Measurements from ENCODE around the gene POC1B. TPM values are rescaled to one million over a fixed set of nuclear protein-coding genes. Genes with fewer than 3 reads are reported as not detected.

Gene POC1B
- total RNA-seq, 1 experiment from 2014 or later: 30.8 TPM

DNA sequence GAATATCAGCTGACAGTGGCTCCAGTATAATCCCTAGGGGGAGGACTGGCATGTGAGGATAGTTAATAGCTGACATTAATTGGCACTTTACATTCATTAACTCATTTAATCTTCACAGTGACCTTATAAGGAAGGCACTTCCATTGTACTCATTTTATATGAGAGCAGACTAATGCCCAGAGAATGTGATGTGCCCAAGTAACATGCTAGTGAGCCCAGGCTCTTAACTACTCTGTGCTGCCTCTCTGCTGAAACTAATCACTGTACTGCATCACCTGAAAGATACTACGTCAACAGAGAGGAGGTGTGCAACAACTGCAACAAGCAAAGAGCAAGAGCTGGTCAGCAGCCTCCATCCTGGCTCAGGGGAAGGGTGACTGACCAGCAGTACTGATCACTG lies 41.4 kb downstream of the POC1B start:
- CTCF ChIA-PET: no interaction called here
- Histone ChIP-seq H3K27ac (ENCODE audit: low read depth, low read length, poor library complexity, severe bottlenecking) (no peak overlapping the region), H3K4me3 (ENCODE audit: low read depth, low read length, poor library complexity, severe bottlenecking) (no peak overlapping the region), H3K9me3 (ENCODE audit: low read depth, low read length, poor library complexity, severe bottlenecking) (no peaks in the 10 kb centered on the region), H3K36me3 (ENCODE audit: insufficient read depth, low read length, poor library complexity, severe bottlenecking) (no peaks in the 10 kb centered on the region), H3K27me3 (replicated peaks; ENCODE audit: insufficient read depth, low read depth, low read length, poor library complexity) (no peaks in the 10 kb centered on the region), H3K4me1 (ENCODE audit: insufficient read depth, low read length, poor library complexity, severe bottlenecking) (peaks cover 9% of the 10 kb centered on the region)
- POLR2A ChIA-PET (ENCODE audit: low non-redundant PET): no interaction called here
- TF ChIP-seq EZH2 (IDR thresholded peaks at IDR 0.05; ENCODE audit: borderline replicate concordance, low read depth, low read length, poor library complexity, severe bottlenecking): no peak
- TF ChIP-seq, protein P1, sequence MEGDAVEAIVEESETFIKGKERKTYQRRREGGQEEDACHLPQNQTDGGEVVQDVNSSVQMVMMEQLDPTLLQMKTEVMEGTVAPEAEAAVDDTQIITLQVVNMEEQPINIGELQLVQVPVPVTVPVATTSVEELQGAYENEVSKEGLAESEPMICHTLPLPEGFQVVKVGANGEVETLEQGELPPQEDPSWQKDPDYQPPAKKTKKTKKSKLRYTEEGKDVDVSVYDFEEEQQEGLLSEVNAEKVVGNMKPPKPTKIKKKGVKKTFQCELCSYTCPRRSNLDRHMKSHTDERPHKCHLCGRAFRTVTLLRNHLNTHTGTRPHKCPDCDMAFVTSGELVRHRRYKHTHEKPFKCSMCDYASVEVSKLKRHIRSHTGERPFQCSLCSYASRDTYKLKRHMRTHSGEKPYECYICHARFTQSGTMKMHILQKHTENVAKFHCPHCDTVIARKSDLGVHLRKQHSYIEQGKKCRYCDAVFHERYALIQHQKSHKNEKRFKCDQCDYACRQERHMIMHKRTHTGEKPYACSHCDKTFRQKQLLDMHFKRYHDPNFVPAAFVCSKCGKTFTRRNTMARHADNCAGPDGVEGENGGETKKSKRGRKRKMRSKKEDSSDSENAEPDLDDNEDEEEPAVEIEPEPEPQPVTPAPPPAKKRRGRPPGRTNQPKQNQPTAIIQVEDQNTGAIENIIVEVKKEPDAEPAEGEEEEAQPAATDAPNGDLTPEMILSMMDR (conservative IDR thresholded peaks at IDR 0.05; ENCODE audit: low read depth, low read length): no peak
- BruUV-seq (replicated peaks): no TSS peak
- peak; percentile 22 for DNase-seq (ENCODE audit: low spot score)
- intact Hi-C loops (cut with micrococcal nuclease; ENCODE audit: unreplicated experiment): no loop called here

DNA sequence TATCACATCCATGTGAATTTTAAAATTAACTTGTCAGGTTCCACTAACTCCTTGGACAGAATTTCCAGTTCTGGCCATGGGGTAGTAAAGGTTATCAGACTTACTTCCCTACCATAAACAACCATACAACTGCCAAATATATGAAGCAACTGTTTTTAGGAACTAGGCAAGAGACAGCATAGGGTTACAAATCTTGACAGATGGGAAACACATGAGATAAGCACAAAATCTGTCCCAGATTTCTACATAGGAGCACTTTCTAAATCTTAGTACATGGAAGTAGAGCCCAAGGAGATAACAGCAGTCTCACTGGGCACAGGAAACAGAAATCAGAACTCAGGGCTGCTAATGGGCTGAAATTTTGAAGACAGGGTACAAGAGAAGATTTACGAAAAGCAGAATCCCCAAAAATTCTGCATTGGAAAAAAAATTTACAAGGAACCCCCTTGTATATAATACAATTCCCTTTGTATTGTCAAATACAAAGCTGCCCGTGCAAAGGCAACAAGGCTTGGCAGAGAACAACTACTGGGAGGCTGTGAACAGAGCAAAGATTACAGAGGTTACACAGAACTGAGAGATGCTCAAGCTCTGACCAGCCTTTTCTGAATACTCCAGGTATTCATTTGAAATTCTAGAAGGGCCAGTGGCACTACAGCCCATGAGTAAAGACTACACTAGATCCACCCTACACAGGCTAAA lies 44.5 kb downstream of the POC1B start:
- no peak overlapping the region for H3K27ac ChIP-seq (ENCODE audit: low read depth, low read length, poor library complexity, severe bottlenecking)
- no TSS peak for BruUV-seq (replicated peaks)
- intact Hi-C loops (cut with micrococcal nuclease; ENCODE audit: unreplicated experiment): no loop called here
- H3K4me1 ChIP-seq (ENCODE audit: insufficient read depth, low read length, poor library complexity, severe bottlenecking): peaks cover 9% of the 10 kb centered on the region
- H3K9me3 ChIP-seq (ENCODE audit: low read depth, low read length, poor library complexity, severe bottlenecking): no peaks in the 10 kb centered on the region
- no peaks in the 10 kb centered on the region for H3K27me3 ChIP-seq (replicated peaks; ENCODE audit: insufficient read depth, low read depth, low read length, poor library complexity)
- POLR2A ChIA-PET (ENCODE audit: low non-redundant PET): no interaction called here
- no peaks in the 10 kb centered on the region for H3K36me3 ChIP-seq (ENCODE audit: insufficient read depth, low read length, poor library complexity, severe bottlenecking)
- H3K4me3 ChIP-seq (ENCODE audit: low read depth, low read length, poor library complexity, severe bottlenecking): no peak overlapping the region
- TF ChIP-seq, protein P1 (conservative IDR thresholded peaks at IDR 0.05; ENCODE audit: low read depth, low read length): no peak
- TF ChIP-seq EZH2 (IDR thresholded peaks at IDR 0.05; ENCODE audit: borderline replicate concordance, low read depth, low read length, poor library complexity, severe bottlenecking): no peak
- DNase-seq (ENCODE audit: low spot score): no peak
- CTCF ChIA-PET: no interaction called here

DNA sequence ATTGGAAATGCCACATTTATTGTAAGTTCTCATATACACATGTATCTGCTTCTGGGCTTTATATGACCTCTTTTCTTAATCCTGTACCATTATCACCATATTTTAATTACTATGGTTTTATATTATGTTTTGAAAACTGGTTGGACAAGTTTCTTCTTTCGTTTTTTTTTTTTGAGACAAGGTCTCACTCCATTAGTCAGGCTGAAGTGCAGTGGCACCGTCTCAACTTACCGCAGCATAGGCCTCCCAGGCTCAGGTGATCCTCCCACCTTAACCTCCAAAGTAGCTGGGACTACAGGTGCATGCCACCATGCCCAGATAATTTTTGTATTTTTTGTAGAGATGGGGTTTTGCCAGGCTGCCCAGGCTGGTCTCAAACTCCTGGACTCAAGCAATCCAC lies 45.9 kb downstream of the POC1B start:
- H3K4me3 ChIP-seq (ENCODE audit: low read depth, low read length, poor library complexity, severe bottlenecking): no peak overlapping the region
- no peaks in the 10 kb centered on the region for H3K36me3 ChIP-seq (ENCODE audit: insufficient read depth, low read length, poor library complexity, severe bottlenecking)
- H3K27ac ChIP-seq (ENCODE audit: low read depth, low read length, poor library complexity, severe bottlenecking): no peak overlapping the region
- no TSS peak for BruUV-seq (replicated peaks)
- intact Hi-C loops (cut with micrococcal nuclease; ENCODE audit: unreplicated experiment): no loop called here
- no peak for TF ChIP-seq EZH2 (IDR thresholded peaks at IDR 0.05; ENCODE audit: borderline replicate concordance, low read depth, low read length, poor library complexity, severe bottlenecking)
- TF ChIP-seq, protein P1 (conservative IDR thresholded peaks at IDR 0.05; ENCODE audit: low read depth, low read length): no peak
- POLR2A ChIA-PET (ENCODE audit: low non-redundant PET): no interaction called here
- peaks cover 9% of the 10 kb centered on the region for H3K4me1 ChIP-seq (ENCODE audit: insufficient read depth, low read length, poor library complexity, severe bottlenecking)
- CTCF ChIA-PET: no interaction called here
- no peak for DNase-seq (ENCODE audit: low spot score)
- H3K9me3 ChIP-seq (ENCODE audit: low read depth, low read length, poor library complexity, severe bottlenecking): no peaks in the 10 kb centered on the region
- no peaks in the 10 kb centered on the region for H3K27me3 ChIP-seq (replicated peaks; ENCODE audit: insufficient read depth, low read depth, low read length, poor library complexity)

Data from A673 (cell line).